GM06990 (cell line): ENCODE measurements around the gene CFAP47.

Experiments
- DNase-seq: peaks from one replicate; pipeline ENCODE4 v3.0.0-alpha.2; 2011; ENCODE audit not compliant: insufficient read length; ENCODE audit errors: extremely low read depth
- H3K27me3 ChIP-seq: replicated peaks from 2 replicates; pipeline ENCODE4 v1.6.0; 2011; ENCODE audit warnings: low read length; ENCODE audit not compliant: control insufficient read depth, insufficient read depth
- H3K36me3 ChIP-seq: 2 replicates; pipeline ENCODE4 v1.5.1; 2011; ENCODE audit warnings: low read length; ENCODE audit not compliant: control insufficient read depth, insufficient read depth
- H3K4me3 ChIP-seq: replicated peaks from 2 replicates; pipeline ENCODE4 v1.5.1; 2011; ENCODE audit warnings: low read depth, mild to moderate bottlenecking, control low read depth, low read length
- TF ChIP-seq, protein P1 (sequence below): IDR thresholded peaks from 2 replicates; pipeline ENCODE4 v1.5.1; 2011; ENCODE audit warnings: low read length, control low read depth, mild to moderate bottlenecking, inconsistent platforms; ENCODE audit not compliant: insufficient read depth, poor library complexity, severe bottlenecking

CFAP47 gene

DNA sequence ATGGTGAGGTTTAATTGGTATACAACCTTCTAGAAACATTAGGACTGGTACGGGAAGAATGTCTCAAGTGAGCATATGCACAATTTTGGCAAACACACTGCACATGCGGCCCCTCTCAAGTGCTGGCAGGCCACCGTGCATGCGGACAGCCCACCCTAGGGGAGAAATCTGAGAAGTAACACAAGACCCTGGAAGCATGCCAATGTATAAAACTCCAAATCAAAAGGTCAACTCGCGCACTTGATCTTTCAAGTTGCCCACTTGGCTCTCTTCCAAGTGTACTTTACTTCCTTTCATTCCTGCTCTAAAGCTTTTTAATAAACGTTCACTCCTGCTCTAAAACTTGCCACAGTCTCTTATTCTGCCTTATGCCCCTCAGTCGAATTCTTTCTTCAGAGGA lies 488.3 kb downstream of the CFAP47 start:
- H3K27me3 ChIP-seq, result no peaks in the 10 kb centered on the region
- DNase-seq, result no peak
- TF ChIP-seq, protein P1, sequence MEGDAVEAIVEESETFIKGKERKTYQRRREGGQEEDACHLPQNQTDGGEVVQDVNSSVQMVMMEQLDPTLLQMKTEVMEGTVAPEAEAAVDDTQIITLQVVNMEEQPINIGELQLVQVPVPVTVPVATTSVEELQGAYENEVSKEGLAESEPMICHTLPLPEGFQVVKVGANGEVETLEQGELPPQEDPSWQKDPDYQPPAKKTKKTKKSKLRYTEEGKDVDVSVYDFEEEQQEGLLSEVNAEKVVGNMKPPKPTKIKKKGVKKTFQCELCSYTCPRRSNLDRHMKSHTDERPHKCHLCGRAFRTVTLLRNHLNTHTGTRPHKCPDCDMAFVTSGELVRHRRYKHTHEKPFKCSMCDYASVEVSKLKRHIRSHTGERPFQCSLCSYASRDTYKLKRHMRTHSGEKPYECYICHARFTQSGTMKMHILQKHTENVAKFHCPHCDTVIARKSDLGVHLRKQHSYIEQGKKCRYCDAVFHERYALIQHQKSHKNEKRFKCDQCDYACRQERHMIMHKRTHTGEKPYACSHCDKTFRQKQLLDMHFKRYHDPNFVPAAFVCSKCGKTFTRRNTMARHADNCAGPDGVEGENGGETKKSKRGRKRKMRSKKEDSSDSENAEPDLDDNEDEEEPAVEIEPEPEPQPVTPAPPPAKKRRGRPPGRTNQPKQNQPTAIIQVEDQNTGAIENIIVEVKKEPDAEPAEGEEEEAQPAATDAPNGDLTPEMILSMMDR, result no peak
- no peak overlapping the region for H3K4me3 ChIP-seq
- no peaks in the 10 kb centered on the region for H3K36me3 ChIP-seq

DNA sequence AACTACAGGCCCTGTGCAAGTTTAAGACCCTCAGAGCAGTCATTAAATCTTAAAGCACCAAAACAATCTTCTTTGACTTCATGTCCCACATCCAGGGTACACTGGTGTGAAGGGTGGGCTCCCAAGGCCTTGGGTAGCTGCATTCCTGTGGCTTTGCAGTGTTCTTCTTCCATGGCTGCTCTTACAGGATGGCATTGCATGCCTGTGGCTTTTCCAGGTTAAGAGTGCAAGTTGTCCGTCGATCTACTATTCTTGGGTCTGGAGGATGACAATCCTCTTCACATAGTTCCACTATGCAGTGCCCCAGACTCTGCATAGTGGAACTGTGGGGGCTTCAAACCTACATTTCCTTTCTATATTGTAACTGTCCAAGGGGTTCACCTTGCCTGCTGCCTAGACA lies 494.5 kb downstream of the CFAP47 start:
- H3K4me3 ChIP-seq, result no peak overlapping the region
- TF ChIP-seq, protein P1, result no peak
- no peak for DNase-seq

DNA sequence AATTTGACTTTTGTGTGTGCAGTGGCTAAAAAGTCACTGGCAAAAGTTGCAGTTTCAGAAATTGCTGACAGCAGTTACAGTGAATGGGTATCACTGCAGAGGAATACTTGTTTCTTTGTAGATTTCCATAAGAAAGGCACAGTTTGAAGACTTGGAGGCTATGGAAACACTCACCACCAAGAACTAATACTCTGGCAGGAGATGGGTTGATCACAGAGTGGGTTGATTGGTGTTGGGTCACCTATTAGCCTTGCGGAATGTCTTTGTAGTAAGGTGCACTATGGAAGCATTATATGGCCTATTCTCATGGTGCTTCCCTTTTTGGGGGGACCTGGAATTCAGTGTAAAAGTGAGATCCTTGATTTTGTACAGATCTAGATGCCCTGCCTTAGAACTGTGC lies 502.8 kb downstream of the CFAP47 start:
- DNase-seq, result no peak
- TF ChIP-seq, protein P1, result no peak
- Histone ChIP-seq H3K36me3 (no peaks in the 10 kb centered on the region), H3K4me3 (no peak overlapping the region), H3K27me3 (no peaks in the 10 kb centered on the region)

More for the DNA sequence above, 494.5 kb downstream of the CFAP47 start:
- Histone ChIP-seq H3K27me3 (no peaks in the 10 kb centered on the region), H3K36me3 (no peaks in the 10 kb centered on the region)

DNA sequence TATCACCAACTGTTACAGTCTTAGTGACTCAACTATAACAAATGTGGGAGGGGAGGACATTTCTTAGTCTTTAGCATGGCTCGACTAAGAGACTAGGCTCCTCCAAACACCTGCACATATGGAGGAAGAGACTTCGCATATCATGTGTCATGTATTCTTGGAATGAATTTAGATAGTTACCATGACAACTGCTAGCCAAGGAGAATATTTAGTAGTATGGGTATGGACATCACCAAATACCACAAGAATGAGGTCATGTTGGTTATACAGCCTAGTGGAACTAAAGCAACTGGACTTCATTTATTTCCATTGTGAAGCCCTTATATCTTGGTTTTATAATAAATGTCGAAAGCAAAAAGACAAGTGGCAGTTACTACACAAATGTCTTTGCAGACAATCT lies 512.3 kb downstream of the CFAP47 start:
- no peaks in the 10 kb centered on the region for H3K36me3 ChIP-seq

DNA sequence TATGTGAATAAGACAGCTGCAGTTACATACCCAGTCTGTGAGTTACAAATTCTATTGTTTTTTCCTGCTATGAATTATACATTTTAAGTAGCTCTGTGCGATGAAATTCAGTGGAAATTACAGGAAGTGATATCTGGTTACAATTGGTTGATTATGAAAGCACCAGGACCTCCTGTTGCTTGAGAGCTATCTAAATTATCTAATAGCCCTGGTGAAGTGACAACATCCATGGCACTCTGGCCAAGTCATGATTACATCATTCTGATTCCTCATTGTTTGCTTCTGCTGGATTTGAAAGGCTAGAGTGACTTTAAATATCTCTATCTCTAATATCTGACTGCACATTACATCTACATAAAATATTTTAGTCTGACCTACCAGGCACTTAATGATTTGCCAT lies 515.0 kb downstream of the CFAP47 start:
- TF ChIP-seq, protein P1, result no peak
- H3K36me3 ChIP-seq, result no peaks in the 10 kb centered on the region

More for the DNA sequence above, 512.3 kb downstream of the CFAP47 start:
- H3K27me3 ChIP-seq, result no peaks in the 10 kb centered on the region
- TF ChIP-seq, protein P1, result no peak
- no peak for DNase-seq
- no peak overlapping the region for H3K4me3 ChIP-seq

More for the DNA sequence above, 515.0 kb downstream of the CFAP47 start:
- no peak overlapping the region for H3K4me3 ChIP-seq
- H3K27me3 ChIP-seq, result no peaks in the 10 kb centered on the region
- DNase-seq, result no peak
